AG04450 (cell line): ENCODE measurements around the gene EDN1. TPM values are rescaled to one million over a fixed set of nuclear protein-coding genes. Genes with fewer than 3 reads are reported as not detected.

ENCODE experiments used
- CTCF ChIA-PET: fragments of 300-600, 350-600 bp; formaldehyde crosslinking; extraction: SDS; loops from one replicate; lab custom pipeline; 2022; ENCODE audit warnings: antibody characterized with exemption, inconsistent platforms; lab: Charles Lee
- POLR2A ChIA-PET: fragments of 350-600 bp; formaldehyde crosslinking; extraction: SDS; loops from one replicate; lab custom pipeline; 2021; ENCODE audit warnings: antibody characterized with exemption, inconsistent platforms; lab: Yijun Ruan, JAX
- DNase-seq: peaks from one replicate; pipeline ENCODE4 v3.0.0-alpha.2; 2011; ENCODE audit warnings: low read depth, low spot score
- H3K27ac ChIP-seq: one replicate; pipeline ENCODE4 v1.5.1; 2012; ENCODE audit warnings: low read depth, low read length, control low read depth
- H3K27me3 ChIP-seq: one replicate; pipeline ENCODE4 v1.6.0; 2012; ENCODE audit warnings: low read length; ENCODE audit not compliant: control insufficient read depth, insufficient read depth
- H3K4me3 ChIP-seq: 2 replicates; pipeline ENCODE4 v1.5.1; 2011; ENCODE audit warnings: mild to moderate bottlenecking, low read depth, low read length, control low read depth
- H3K9me3 ChIP-seq: 2 replicates; pipeline ENCODE4 v1.5.1; 2012; ENCODE audit warnings: low read length; ENCODE audit not compliant: control insufficient read depth, insufficient read depth
- polyA plus RNA-seq: library from polyadenylated mRNA; depleted of rRNA; stranded (reverse); fragments of >200 nt; gene quantifications from 2 replicates; pipeline ENCODE4 v1.2.3, GENCODE V29; 2011
- TF ChIP-seq, protein P1 (sequence below): IDR thresholded peaks from 2 replicates; pipeline ENCODE4 v1.5.1; 2011; ENCODE audit warnings: low read depth, low read length, control low read depth, inconsistent platforms

The EDN1 gene
- polyA plus RNA-seq, 1 experiment: 2.1 TPM

- DNase-seq: no peak
- ChIA-PET POLR2A (no interaction called here), CTCF (no interaction called here)
- TF ChIP-seq, protein P1, sequence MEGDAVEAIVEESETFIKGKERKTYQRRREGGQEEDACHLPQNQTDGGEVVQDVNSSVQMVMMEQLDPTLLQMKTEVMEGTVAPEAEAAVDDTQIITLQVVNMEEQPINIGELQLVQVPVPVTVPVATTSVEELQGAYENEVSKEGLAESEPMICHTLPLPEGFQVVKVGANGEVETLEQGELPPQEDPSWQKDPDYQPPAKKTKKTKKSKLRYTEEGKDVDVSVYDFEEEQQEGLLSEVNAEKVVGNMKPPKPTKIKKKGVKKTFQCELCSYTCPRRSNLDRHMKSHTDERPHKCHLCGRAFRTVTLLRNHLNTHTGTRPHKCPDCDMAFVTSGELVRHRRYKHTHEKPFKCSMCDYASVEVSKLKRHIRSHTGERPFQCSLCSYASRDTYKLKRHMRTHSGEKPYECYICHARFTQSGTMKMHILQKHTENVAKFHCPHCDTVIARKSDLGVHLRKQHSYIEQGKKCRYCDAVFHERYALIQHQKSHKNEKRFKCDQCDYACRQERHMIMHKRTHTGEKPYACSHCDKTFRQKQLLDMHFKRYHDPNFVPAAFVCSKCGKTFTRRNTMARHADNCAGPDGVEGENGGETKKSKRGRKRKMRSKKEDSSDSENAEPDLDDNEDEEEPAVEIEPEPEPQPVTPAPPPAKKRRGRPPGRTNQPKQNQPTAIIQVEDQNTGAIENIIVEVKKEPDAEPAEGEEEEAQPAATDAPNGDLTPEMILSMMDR: no peak
- H3K4me3 ChIP-seq: no peak overlapping the region
- H3K27ac ChIP-seq: no peak overlapping the region
- no peaks in the 10 kb centered on the region for H3K9me3 ChIP-seq
- no peaks in the 10 kb centered on the region for H3K27me3 ChIP-seq
Measured at GRCh38 chr6:12254210-12254609, 36.0 kb upstream of the EDN1 start.

- no peak overlapping the region for H3K4me3 ChIP-seq
- DNase-seq: no peak
- TF ChIP-seq, protein P1: no peak
- no peaks in the 10 kb centered on the region for H3K27me3 ChIP-seq
- no peak overlapping the region for H3K27ac ChIP-seq
- ChIA-PET POLR2A (no interaction called here), CTCF (interaction anchor here (1.1 kb wide), 1 partner anchor 24 kb away, joined by 3 read pairs; no protein-coding TSS in a partner anchor)
- H3K9me3 ChIP-seq: no peaks in the 10 kb centered on the region
Measured at GRCh38 chr6:12258191-12258590, 32.0 kb upstream of the EDN1 start.

- no peaks in the 10 kb centered on the region for H3K9me3 ChIP-seq
- H3K4me3 ChIP-seq: no peak overlapping the region
- no peaks in the 10 kb centered on the region for H3K27me3 ChIP-seq
- CTCF ChIA-PET: interaction anchor here (1.1 to 1.8 kb wide), 2 partner anchors 25 to 31 kb away, joined by 3 to 11 read pairs; no protein-coding TSS in a partner anchor
- POLR2A ChIA-PET: no interaction called here
- TF ChIP-seq, protein P1: no peak
- no peak overlapping the region for H3K27ac ChIP-seq
- DNase-seq: no peak
Measured at GRCh38 chr6:12258591-12259075, 31.5 kb upstream of the EDN1 start.

GRCh38 chr6:12260458-12261093 is 29.6 kb upstream of the EDN1 start:
- H3K27ac ChIP-seq: no peak overlapping the region
- no peaks in the 10 kb centered on the region for H3K9me3 ChIP-seq
- no peak for DNase-seq
- ChIA-PET POLR2A (no interaction called here), CTCF (interaction anchor here (1.8 kb wide), 1 partner anchor 29 kb away, joined by 11 read pairs; no protein-coding TSS in a partner anchor)
- no peak overlapping the region for H3K4me3 ChIP-seq
- H3K27me3 ChIP-seq: no peaks in the 10 kb centered on the region
- TF ChIP-seq, protein P1: no peak

DNA sequence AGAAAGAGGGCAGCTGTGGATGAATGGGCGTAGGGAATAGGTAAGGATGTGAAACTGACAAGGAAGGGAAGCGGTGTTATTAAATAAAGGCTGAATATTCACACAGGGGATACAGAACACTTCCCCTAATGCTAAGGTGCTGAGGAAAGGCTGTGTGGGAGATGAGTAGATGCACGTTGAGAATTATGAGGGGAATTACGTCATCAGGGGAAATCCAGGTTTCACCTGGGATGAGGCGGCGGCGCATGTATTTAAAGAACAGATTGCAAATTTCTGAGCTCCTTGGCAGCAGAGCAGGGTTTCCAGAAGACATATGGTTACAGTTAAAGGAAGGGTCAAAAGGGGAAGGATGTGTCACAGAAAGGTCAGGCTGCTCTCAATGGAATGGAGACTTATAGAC is 28.7 kb upstream of the EDN1 start:
- ChIA-PET POLR2A (no interaction called here), CTCF (no interaction called here)
- TF ChIP-seq, protein P1: no peak
- Histone ChIP-seq H3K9me3 (no peaks in the 10 kb centered on the region), H3K27ac (no peak overlapping the region), H3K27me3 (no peaks in the 10 kb centered on the region), H3K4me3 (no peak overlapping the region)
- DNase-seq: no peak
